A549 treated with DMSO at 1 μM for 4 hours (cell line): ENCODE data around the gene PLGRKT. TPM values are rescaled to one million over a fixed set of nuclear protein-coding genes. Genes with fewer than 3 reads are reported as not detected.

Source experiments
- total RNA-seq: library from RNA; stranded (reverse); fragments of 200-300 nt; extraction: Qiagen RNA extraction; gene quantifications from 5 replicates; pipeline ENCODE4 v1.2.3, GENCODE V29; 2022; ENCODE audit warnings: low read depth

Gene PLGRKT, protein sequence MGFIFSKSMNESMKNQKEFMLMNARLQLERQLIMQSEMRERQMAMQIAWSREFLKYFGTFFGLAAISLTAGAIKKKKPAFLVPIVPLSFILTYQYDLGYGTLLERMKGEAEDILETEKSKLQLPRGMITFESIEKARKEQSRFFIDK
- total RNA-seq: 23.2 to 29.4 TPM (median 25.2 TPM) in 5 replicates

DNA sequence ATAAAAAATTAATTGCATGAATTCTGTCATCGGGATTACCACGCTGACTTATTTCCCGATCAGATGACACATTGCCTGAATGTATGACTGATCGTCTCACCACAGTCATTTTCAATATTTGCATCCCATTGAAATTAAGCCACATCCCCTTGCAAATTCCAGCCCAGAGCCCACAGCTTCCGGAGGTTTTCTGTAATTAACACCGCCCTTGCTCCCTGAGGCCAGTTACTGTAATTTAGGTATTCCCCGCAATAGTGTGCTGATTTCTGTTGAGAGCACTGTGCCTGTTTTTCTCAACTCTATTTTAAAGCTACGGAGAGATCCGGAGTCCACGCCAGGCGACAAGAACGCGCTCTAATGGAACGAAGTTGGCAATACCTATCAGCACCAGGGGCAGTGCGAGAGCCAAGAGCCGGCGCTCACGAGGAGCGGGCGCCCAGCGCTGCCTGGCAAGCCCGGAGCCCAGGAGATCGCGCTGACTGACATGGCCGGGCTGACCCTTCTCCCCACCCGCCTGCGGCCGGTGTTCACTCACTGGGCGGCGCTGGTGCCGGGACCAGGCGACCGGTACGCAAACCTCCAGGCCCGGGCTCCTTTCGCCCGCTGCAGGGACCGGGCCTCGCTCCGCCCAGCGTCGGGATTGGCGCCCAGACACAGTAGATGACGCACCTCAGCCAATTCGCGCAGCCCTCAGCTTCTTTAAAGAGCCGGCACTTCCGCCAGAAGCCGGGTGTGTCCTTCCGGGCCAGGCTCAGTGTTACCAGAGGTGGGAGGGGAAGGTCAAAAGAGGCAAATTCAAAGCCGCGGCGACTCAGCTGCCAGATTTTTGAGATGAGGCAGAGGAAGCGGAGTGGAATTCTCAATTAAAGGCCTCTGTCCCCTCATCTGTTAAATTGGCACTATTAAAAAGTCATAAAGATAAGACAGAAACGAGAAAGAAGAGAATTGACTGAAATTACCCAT, at the start of gene PLGRKT:
Gene PLGRKT (minus strand): TSS at position 672 of the 963 bp plus-strand sequence. CDS start 5,948 bp downstream, outside the sequence.

DNA sequence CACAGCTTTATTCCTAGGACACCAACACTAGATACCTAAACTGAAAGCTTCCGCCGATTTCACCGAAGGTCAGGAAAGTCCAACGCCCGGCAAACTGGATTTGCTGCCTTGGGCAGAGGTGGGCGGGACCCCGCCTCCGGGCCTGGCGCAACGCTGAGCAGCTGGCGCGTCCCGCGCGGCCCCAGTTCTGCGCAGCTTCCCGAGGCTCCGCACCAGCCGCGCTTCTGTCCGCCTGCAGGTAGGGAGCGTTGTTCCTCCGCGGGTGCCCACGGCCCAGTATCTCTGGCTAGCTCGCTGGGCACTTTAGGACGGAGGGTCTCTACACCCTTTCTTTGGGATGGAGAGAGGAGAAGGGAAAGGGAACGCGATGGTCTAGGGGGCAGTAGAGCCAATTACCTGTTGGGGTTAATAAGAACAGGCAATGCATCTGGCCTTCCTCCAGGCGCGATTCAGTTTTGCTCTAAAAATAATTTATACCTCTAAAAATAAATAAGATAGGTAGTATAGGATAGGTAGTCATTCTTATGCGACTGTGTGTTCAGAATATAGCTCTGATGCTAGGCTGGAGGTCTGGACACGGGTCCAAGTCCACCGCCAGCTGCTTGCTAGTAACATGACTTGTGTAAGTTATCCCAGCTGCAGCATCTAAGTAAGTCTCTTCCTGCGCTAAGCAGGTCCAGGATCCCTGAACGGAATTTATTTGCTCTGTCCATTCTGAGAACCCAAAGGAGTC, 12.8 kb upstream of the PLGRKT start, which contains the start of gene CD274:
Gene CD274 (plus strand): TSS at position 184 of the 733 bp plus-strand sequence. CDS start 5,572 bp downstream, outside the sequence.

DNA sequence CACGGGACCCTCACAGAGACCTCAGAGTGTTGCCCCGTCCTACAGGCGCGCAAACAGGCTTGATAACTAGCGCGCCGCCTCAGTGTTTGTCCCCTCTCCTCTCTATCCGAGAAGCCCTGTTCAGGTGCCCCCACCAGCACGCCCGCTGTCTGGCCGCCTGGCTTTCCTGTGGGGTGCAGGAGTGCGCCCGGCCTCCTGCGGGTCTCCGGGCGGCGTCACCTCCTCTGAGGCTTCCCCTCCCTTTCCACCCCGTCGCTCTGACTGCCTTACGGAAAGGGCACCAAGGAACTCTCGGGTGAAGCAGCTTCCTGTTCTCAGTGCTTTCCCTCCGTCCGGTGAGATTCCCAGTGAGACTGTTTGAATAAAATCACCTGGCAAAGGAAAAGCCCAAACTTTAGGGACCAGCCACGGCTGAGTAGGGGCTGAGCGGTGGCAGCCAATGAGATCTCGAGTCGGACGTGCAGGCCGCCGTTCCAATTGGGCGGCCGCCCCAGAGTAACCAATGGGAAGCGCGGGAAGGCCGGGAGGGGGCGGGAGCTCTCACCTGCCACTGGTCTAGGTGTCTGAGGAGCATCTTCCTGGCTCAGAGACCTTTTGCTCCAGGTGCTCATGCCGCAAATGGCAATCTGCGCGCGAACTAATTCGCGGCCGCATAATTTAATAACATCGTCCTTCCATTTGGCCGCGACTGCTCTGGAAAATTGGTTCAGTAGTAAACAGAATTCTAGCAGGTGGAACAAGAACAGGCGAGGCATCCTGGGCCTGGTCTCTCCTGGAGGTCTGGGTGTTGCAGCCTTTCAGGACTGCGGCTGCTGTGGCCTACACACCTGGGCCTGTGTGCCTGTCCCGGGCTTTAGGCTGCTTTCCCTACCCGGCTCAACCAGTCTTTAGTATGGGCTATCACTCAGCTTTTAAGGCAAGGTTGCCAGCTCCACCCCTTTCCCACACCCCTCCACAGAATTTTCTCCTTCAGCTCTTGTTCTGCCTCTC, 98.4 kb downstream of the PLGRKT start, which contains the start of gene RLN1:
Gene RLN1 (minus strand): TSS at position 885 of the 990 bp plus-strand sequence. CDS start 130 bp downstream, at position 755.

Other genes with a start within 250 kb of the PLGRKT start
- 15.5 to 19.2 TPM (median 18.0 TPM) in 5 replicates for gene INSL4, start 206.5 kb downstream of the PLGRKT start, total RNA-seq
- gene RLN2, start 133.2 kb downstream of the PLGRKT start, total RNA-seq: 0.19 to 0.47 TPM (median 0.24 TPM) in 4 of 5 replicates, not detected in the other
- not detected in 5 replicates for gene RLN1, start 98.0 kb downstream of the PLGRKT start, total RNA-seq
- gene CD274, start 12.6 kb upstream of the PLGRKT start, total RNA-seq: 1.9 to 3.1 TPM (median 2.8 TPM) in 5 replicates
- gene PDCD1LG2, start 72.6 kb upstream of the PLGRKT start, total RNA-seq: 0.25 to 0.63 TPM (median 0.39 TPM) in 5 replicates
- 10.2 to 14.7 TPM (median 13.4 TPM) in 5 replicates for gene RIC1, start 191.2 kb upstream of the PLGRKT start, total RNA-seq